Adipose tissue (tissue), 3 donors: Measurements from ENCODE around the gene TMEM19. TPM values are rescaled to one million over a fixed set of nuclear protein-coding genes. Genes with fewer than 3 reads are reported as not detected.

ENCODE experiments used
- H3K27ac ChIP-seq: one replicate; pipeline ENCODE4 v1.5.1; 2013; ENCODE audit warnings: low read depth, low read length
- WGBS, 3 donors: extraction: QIAGEN DNeasy Blood & Tissue Kit; methylation state at CpG; one replicate each; pipeline ENCODE4 v1.1.7; 2013; 5-methylcytosine and 5-hydroxymethylcytosine counted together
- polyA plus RNA-seq, 3 donors: library from polyadenylated mRNA; stranded (reverse); fragments of 200-250 nt; gene quantifications; one replicate each; pipeline ENCODE4 v1.2.3, GENCODE V29; 2013
- donor health status: healthy with polysubstance abuse.
- donor health status: Bipolar disorder and iron deficiency.
- donor health status: healthy.

TMEM19 gene
- polyA plus RNA-seq, 3 donors: 5.8 to 11.0 (median 8.0) TPM

DNA sequence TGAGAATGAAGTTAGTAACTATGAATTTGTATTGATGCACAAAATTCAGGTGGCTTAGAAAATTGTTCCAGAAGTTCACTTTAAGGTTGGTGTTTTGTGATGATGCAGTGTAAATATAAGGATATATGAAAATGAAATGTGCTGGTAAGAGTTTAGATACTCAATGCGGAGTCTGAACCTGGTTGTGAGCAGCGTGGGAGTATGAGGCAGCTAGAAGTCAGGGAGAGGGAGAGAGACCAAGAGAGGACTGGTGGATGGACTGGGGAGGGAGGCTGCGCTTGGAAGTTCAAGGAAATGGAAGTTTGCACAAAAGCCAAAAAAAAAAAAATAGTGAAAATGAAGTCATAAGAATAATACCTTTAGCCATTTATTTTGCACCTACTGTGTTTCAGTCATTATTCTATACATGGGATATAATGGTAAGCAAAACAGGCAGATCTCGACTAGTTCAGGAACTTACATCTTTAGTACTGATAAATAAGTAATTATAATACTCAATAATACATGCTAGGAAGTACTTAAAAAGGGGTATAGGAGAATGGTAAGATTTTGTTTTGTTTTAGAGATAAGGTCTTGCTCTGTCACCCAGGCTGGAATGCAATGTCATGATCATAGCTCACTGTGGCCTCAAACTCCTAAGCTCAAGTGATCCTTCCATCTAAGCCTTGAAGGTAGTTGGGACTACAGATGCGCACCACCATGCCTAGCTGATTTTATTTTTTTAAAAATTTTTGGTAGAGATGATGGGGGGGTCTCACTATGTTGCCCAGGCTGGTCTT is 58.8 kb downstream of the TMEM19 start:
- 87 to 92% (median 89%) methylated on average over 5 of the region's 5 CpGs for WGBS, 3 donors
- H3K27ac ChIP-seq: no peak overlapping the region

- H3K27ac ChIP-seq: no peak overlapping the region
- WGBS, 3 donors: 28 to 36% (median 32%) methylated on average over 4 of the region's 4 CpGs
These were observed 61.2 kb downstream of the TMEM19 start for GRCh38 chr12:71746974-71747611.

GRCh38 chr12:71748081-71748850 is 62.4 kb downstream of the TMEM19 start:
- no peak overlapping the region for H3K27ac ChIP-seq
- WGBS, 3 donors: 61 to 65% (median 63%) methylated on average over 5 of the region's 5 CpGs

GRCh38 chr12:71749666-71750065 is 63.8 kb downstream of the TMEM19 start:
- 68 to 94% (median 86%) methylated on average over 1 of the region's 1 CpG for WGBS, 3 donors
- H3K27ac ChIP-seq: no peak overlapping the region

DNA sequence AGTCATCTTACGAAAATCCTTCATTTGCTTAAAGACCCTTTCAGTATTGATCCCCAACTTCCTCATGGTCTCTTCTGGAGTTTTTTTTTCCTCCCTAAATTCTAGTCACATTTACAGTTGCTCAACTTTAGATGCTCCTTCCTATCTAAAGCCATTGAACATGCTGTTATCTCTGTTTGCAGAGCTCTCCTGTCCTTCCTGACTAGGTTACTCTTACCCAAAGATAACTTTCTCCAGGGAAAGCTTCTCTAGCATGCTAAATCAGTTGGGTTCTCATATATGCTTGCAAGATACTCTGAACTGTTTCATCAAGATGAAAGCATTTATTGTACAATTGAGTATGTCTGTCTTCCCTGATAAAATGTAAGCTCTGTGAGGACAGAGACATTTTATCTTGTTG is 67.0 kb downstream of the TMEM19 start:
- no peak overlapping the region for H3K27ac ChIP-seq
- WGBS, 3 donors: 76 to 91% (median 88%) methylated on average over 1 of the region's 1 CpG

Other genes starting within 250 kb of the TMEM19 start
- gene LGR5, start 246.3 kb upstream of the TMEM19 start, polyA plus RNA-seq: under 1 TPM in 2 of 3 donors, not detected in 1; 0.03 to 0.16 TPM
- gene ZFC3H1, start 22.2 kb upstream of the TMEM19 start, polyA plus RNA-seq: 10 to 100 TPM in 1 of 3 donors, 1 to 10 TPM in 2; 9.0 to 15.9 (median 9.0) TPM
- gene THAP2, start 21.8 kb upstream of the TMEM19 start, polyA plus RNA-seq: 10 to 100 TPM in 1 of 3 donors, 1 to 10 TPM in 2; 1.6 to 20.6 (median 6.2) TPM
- gene RAB21, start 68.8 kb downstream of the TMEM19 start, polyA plus RNA-seq: 10 to 100 TPM in 2 of 3 donors, 1 to 10 TPM in 1; 8.6 to 40.5 (median 29.9) TPM
- gene TBC1D15, start 153.7 kb downstream of the TMEM19 start, polyA plus RNA-seq: 10 to 100 TPM; 23.7 to 32.3 (median 26.2) TPM